ENCODE results near the gene PIK3CB. TPM values are rescaled to one million over a fixed set of nuclear protein-coding genes. Genes with fewer than 3 reads are reported as not detected.

The PIK3CB gene
- total and polyA plus RNA-seq, 10 of the 15 experiments (the other 5 are each of a cell fraction or from before 2014, with no cell fraction given) = 5.0 to 18.4 (median 10.4) TPM

DNA sequence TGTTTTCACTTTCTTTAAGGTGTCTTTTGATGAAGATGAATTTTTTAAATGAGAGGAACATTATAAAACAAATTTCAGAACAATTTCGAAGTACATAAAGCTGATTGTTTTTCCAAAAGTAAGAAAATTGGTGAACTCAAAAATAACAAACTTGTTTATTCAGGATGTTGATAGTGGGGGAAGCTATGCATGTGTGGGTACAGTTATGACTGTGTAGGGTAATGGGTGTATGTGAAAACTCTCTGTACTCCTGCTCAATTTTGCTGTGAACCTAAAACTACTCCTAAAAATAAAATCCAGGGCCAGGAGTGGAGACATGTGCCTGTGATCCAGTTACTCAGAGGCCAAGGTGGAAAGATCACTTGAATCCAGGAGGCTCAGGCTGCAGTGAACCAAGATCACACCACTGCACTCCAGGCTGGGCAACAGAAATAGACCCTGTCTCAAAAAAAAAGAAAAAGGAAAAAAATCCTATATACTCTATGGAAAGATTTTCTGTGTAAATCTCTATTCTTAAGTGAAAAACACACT lies 37.2 kb downstream of the PIK3CB start:
- H3K9ac ChIP-seq (ENCODE audit: control insufficient read depth, insufficient read depth, low read length) = peak overlapping the region; percentile 27; the same call in 1 of the 2 replicates
- BruUV-seq (replicated peaks) = no TSS peak
- H3K4me1 ChIP-seq (ENCODE audit: control insufficient read depth, insufficient read depth, low read length) = peaks cover 10% of the 10 kb centered on the region
- POLR2A ChIA-PET = no interaction called here
- no peak for ATAC-seq
- H3K27ac ChIP-seq (ENCODE audit: control insufficient read depth, insufficient read depth) = peak overlapping the region; percentile 25
- intact Hi-C loops (cut with micrococcal nuclease; ENCODE audit: unreplicated experiment) = no loop called here
- RAD21 ChIA-PET (ENCODE audit: unreplicated experiment) = interaction anchor here (1.2 to 1.5 kb wide), 3 partner anchors 9 to 20 kb away, joined by 3 read pairs; no protein-coding TSS in a partner anchor
- peak overlapping the region; percentile 42; the same call in 1 of the 2 replicates for H3K4me2 ChIP-seq (ENCODE audit: control insufficient read depth, insufficient read depth)
- H4K20me1 ChIP-seq (ENCODE audit: control insufficient read depth, insufficient read depth) = no peaks in the 10 kb centered on the region
- FAIRE-seq = peak; percentile 65
- H3K79me2 ChIP-seq (ENCODE audit: control insufficient read depth, insufficient read depth, low read length) = peaks cover 13% of the 10 kb centered on the region
- no peaks in the 10 kb centered on the region for H3K27me3 ChIP-seq (replicated peaks in 1 of 2; ENCODE audit: control insufficient read depth in 2 of 2, insufficient read depth in 2 of 2, low read length in 1 of 2)
- no peaks in the 10 kb centered on the region for H3K36me3 ChIP-seq (ENCODE audit: control insufficient read depth in 2 of 2, insufficient read depth in 2 of 2, low read length in 1 of 2)
- DNase-seq (ENCODE audit: low read depth, low spot score) = no peak
- no peak overlapping the region for H3K4me3 ChIP-seq
- WGBS (ENCODE audit: insufficient coverage, insufficient replicate concordance, low lambda C conversion rate, missing lambda C conversion rate) = 85% methylated on average over 1 of the region's 1 CpG
- SMC1A ChIA-PET (ENCODE audit: uncharacterized antibody, unreplicated experiment) = interaction anchor here (0.5 to 1.9 kb wide), 4 partner anchors 20 to 78 kb away, joined by 3 to 5 read pairs (median 3); no protein-coding TSS in a partner anchor
- no peak overlapping the region for H2AFZ ChIP-seq (ENCODE audit: control insufficient read depth, low read depth, low read length)
- in situ Hi-C loops (cut with MboI) = no loop called here
- H3K9me3 ChIP-seq (replicated peaks; ENCODE audit: control insufficient read depth, insufficient read depth, low read length) = no peaks in the 10 kb centered on the region
- CTCF ChIA-PET = interaction anchor here (1.4 kb wide), 1 partner anchor 21 kb away, joined by 3 read pairs; no protein-coding TSS in a partner anchor
- TF ChIP-seq NFIC (IDR thresholded peaks at IDR 0.05; ENCODE audit: low read depth, low read length) (peak; percentile 36; the same call in 1 of the 2 replicates), TAF1 (IDR thresholded peaks at IDR 0.05; ENCODE audit: borderline replicate concordance, low read depth, low read length) (no peak), POLR2A (IDR thresholded peaks at IDR 0.05; ENCODE audit: low read depth, low read length) (no peak), HCFC1 (IDR thresholded peaks at IDR 0.05; ENCODE audit: low read length) (no peak), NR2C1 (IDR thresholded peaks at IDR 0.05) (no peak), SRF (IDR thresholded peaks at IDR 0.05; ENCODE audit: low read depth in 2 of 2, low read length in 2 of 2) (no peak), EP300 (IDR thresholded peaks at IDR 0.05; ENCODE audit: borderline replicate concordance in 1 of 2, control insufficient read depth in 1 of 2, low read depth in 2 of 2, low read length in 2 of 2) (no peak), RUNX3 (IDR thresholded peaks at IDR 0.05; ENCODE audit: low read length) (peak; percentile 51), POU2F2 (IDR thresholded peaks at IDR 0.05; ENCODE audit: borderline replicate concordance, low read depth, low read length) (0 out of 3 replicates have a peak, but pooled peaks have one; percentile 26), POLR2AphosphoS2 (IDR thresholded peaks at IDR 0.05; ENCODE audit: low read depth, low read length) (no peak), PML (IDR thresholded peaks at IDR 0.05; ENCODE audit: low read length) (no peak), RBBP5 (conservative IDR thresholded peaks at IDR 0.05) (no peak)
- TF ChIP-seq, protein P1, sequence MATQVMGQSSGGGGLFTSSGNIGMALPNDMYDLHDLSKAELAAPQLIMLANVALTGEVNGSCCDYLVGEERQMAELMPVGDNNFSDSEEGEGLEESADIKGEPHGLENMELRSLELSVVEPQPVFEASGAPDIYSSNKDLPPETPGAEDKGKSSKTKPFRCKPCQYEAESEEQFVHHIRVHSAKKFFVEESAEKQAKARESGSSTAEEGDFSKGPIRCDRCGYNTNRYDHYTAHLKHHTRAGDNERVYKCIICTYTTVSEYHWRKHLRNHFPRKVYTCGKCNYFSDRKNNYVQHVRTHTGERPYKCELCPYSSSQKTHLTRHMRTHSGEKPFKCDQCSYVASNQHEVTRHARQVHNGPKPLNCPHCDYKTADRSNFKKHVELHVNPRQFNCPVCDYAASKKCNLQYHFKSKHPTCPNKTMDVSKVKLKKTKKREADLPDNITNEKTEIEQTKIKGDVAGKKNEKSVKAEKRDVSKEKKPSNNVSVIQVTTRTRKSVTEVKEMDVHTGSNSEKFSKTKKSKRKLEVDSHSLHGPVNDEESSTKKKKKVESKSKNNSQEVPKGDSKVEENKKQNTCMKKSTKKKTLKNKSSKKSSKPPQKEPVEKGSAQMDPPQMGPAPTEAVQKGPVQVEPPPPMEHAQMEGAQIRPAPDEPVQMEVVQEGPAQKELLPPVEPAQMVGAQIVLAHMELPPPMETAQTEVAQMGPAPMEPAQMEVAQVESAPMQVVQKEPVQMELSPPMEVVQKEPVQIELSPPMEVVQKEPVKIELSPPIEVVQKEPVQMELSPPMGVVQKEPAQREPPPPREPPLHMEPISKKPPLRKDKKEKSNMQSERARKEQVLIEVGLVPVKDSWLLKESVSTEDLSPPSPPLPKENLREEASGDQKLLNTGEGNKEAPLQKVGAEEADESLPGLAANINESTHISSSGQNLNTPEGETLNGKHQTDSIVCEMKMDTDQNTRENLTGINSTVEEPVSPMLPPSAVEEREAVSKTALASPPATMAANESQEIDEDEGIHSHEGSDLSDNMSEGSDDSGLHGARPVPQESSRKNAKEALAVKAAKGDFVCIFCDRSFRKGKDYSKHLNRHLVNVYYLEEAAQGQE (IDR thresholded peaks at IDR 0.05; ENCODE audit: low read depth, low read length) = no peak
- TF ChIP-seq, protein P2, sequence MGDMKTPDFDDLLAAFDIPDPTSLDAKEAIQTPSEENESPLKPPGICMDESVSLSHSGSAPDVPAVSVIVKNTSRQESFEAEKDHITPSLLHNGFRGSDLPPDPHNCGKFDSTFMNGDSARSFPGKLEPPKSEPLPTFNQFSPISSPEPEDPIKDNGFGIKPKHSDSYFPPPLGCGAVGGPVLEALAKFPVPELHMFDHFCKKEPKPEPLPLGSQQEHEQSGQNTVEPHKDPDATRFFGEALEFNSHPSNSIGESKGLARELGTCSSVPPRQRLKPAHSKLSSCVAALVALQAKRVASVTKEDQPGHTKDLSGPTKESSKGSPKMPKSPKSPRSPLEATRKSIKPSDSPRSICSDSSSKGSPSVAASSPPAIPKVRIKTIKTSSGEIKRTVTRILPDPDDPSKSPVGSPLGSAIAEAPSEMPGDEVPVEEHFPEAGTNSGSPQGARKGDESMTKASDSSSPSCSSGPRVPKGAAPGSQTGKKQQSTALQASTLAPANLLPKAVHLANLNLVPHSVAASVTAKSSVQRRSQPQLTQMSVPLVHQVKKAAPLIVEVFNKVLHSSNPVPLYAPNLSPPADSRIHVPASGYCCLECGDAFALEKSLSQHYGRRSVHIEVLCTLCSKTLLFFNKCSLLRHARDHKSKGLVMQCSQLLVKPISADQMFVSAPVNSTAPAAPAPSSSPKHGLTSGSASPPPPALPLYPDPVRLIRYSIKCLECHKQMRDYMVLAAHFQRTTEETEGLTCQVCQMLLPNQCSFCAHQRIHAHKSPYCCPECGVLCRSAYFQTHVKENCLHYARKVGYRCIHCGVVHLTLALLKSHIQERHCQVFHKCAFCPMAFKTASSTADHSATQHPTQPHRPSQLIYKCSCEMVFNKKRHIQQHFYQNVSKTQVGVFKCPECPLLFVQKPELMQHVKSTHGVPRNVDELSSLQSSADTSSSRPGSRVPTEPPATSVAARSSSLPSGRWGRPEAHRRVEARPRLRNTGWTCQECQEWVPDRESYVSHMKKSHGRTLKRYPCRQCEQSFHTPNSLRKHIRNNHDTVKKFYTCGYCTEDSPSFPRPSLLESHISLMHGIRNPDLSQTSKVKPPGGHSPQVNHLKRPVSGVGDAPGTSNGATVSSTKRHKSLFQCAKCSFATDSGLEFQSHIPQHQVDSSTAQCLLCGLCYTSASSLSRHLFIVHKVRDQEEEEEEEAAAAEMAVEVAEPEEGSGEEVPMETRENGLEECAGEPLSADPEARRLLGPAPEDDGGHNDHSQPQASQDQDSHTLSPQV (IDR thresholded peaks at IDR 0.05) = no peak
- TF ChIP-seq, protein P3, sequence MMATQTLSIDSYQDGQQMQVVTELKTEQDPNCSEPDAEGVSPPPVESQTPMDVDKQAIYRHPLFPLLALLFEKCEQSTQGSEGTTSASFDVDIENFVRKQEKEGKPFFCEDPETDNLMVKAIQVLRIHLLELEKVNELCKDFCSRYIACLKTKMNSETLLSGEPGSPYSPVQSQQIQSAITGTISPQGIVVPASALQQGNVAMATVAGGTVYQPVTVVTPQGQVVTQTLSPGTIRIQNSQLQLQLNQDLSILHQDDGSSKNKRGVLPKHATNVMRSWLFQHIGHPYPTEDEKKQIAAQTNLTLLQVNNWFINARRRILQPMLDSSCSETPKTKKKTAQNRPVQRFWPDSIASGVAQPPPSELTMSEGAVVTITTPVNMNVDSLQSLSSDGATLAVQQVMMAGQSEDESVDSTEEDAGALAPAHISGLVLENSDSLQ (IDR thresholded peaks at IDR 0.05) = no peak
